ENCODE measurements around the gene MAGEB18. TPM values are rescaled to one million over a fixed set of nuclear protein-coding genes. Genes with fewer than 3 reads are reported as not detected.

MAGEB18 gene
- total RNA-seq = not detected

DNA sequence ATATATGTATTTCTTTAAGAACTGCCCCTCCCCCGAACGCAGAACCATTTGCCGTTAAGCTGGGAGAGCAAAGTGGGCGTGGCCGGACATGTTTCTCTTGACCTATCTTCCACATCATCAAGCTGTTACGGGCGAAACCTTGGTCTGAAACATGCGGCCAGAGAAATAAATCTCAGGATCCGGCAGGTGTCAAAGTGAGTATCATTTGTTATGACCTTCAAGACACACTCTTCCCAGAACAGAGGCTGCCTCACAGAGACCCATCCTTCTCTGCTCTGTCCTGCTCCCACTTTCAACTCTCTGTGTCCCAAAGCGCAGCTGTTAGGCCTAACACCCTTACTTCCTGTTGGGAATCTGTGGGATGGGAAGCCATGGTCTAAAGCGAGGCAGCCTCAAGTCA is at the start of gene MAGEB18:
Gene MAGEB18, plus strand, starts transcription at position 70 of the 400 bp plus-strand sequence. CDS start 643 bp downstream, outside the sequence.
- no peak for ATAC-seq

DNA sequence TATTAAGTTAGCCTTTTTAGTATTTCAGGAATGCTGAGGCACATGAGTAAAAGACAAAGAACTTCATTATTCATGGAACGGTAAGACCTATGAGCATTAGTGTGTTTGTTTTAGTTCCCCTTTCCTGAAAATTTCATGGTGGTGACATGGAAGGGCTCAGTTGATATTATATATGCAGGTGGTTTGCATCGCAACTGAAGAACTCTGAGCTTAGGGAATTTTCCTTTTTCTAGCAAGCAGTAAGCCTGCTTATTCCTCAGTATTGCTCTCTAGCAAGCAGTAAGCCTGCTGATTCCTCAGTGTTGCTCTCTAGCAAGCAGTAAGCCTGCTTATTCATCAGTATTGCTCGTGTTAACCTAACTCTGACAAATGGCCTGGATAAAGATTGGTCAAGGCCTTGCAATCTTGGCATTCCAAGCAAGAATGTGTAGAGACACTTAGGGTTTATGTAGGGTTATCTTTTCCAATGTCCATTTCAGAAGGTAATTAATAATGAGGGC is 37.7 kb upstream of the MAGEB18 start:
- no peak for ATAC-seq

DNA sequence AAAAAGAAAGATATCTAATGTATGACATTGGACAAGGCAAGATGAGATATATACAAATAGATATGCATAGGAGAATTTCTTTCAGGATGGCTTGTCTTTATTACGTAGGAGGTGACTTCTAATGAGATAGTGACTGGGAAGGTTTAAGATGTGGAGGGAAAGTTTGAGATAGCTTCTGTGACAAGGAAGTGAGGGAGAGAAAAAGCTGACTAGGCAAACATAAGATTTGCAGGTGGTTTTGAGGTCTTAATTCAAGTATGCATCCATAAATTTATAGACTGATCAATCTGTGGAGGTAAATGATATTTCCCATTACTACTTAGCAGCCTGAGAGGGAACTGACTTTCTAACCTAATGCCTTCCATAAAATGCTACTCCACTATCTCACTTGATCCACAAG is 29.0 kb upstream of the MAGEB18 start:
- no peak for ATAC-seq

DNA sequence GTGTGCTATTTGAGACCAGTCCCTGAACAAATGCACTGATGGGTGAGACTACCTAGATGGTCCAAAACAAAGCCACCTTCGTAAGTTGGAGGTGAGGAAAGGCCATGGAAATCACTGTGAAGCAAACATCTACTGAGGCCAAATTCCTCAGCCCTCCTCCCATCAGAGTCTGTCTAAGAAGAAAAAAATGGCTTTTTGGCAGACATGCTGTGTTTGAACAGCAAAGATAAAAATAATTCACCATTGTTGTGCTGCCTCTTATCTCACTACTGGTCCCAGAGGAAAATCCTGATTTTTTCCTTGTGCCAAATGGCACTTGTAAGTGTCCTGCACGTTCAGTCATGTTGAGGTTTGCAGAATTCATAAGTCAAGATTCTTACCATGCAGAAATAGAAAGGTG is 7.9 kb downstream of the MAGEB18 start:
- ATAC-seq = no peak

DNA sequence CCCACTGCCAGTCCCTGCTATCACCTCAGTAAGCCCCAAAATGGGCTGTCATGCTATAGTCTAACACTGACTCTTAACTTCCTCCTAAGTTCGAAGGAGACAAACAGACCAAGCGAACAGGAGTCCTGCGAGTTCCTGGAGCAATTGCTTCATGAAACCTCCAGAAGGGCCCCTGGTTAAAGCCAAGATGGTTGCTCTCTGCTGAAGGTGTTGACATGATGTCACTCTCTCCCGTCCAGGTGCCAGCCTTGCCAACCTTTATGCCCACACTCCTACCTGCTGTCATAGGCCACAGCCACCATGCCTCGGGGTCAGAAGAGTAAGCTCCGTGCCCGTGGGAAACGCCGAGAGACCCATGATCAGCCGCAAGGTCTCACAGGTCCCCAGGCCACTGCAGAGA is 22.2 kb downstream of the MAGEB18 start, which contains the start of gene MAGEB6B:
Gene MAGEB6B, plus strand, starts transcription at position 301 of the 400 bp plus-strand sequence. Its CDS starts 0 bp downstream, at position 301.
- no peak for ATAC-seq

Other genes starting within 250 kb of the MAGEB18 start
- not detected for gene MAGEB6B, start 22.3 kb downstream of the MAGEB18 start, total RNA-seq
- not detected for gene MAGEB6, start 54.1 kb downstream of the MAGEB18 start, total RNA-seq
- not detected for gene MAGEB5, start 77.8 kb downstream of the MAGEB18 start, total RNA-seq